H9 (cell line): Measurements from ENCODE around the gene TBL1X. TPM values are rescaled to one million over a fixed set of nuclear protein-coding genes. Genes with fewer than 3 reads are reported as not detected.

Source experiments
- DNase-seq: peaks from one replicate; pipeline ENCODE4 v3.0.0-alpha.2; 2017
- H2AFZ ChIP-seq: one replicate; pipeline ENCODE4 v1.6.1; 2013; ENCODE audit warnings: mild to moderate bottlenecking, low read length, control low read depth, moderate library complexity
- H2AK5ac ChIP-seq: 2 replicates; pipeline ENCODE4 v1.6.1; 2013; ENCODE audit warnings: low read length, control low read depth, mixed read lengths; ENCODE audit not compliant: insufficient read length
- H2BK120ac ChIP-seq: one replicate; pipeline ENCODE4 v1.6.1; 2013; ENCODE audit warnings: low read depth, mild to moderate bottlenecking, low read length, control low read depth, inconsistent platforms; ENCODE audit not compliant: poor library complexity, severe bottlenecking
- H2BK12ac ChIP-seq: 2 replicates; pipeline ENCODE4 v1.6.1; 2013; ENCODE audit warnings: low read length, control low read depth, mixed read lengths, low read depth; ENCODE audit not compliant: insufficient read length
- H2BK15ac ChIP-seq: 2 replicates; pipeline ENCODE4 v1.6.1; 2013; ENCODE audit warnings: low read depth, low read length, control low read depth
- H2BK20ac ChIP-seq: one replicate; pipeline ENCODE4 v1.6.1; 2013; ENCODE audit warnings: low read depth, mild to moderate bottlenecking, low read length, control low read depth, inconsistent platforms; ENCODE audit not compliant: poor library complexity, severe bottlenecking
- H2BK5ac ChIP-seq: 2 replicates; pipeline ENCODE4 v1.6.1; 2013; ENCODE audit warnings: low read length, control low read depth, mixed read lengths; ENCODE audit not compliant: insufficient read length
- H3K14ac ChIP-seq: 2 replicates; pipeline ENCODE4 v1.6.1; 2013; ENCODE audit warnings: low read length, control low read depth; ENCODE audit not compliant: insufficient read depth
- H3K18ac ChIP-seq: 2 replicates; pipeline ENCODE4 v1.6.1; 2013; ENCODE audit warnings: low read depth, mild to moderate bottlenecking, mixed read lengths, low read length, control low read depth; ENCODE audit not compliant: insufficient read length
- H3K23ac ChIP-seq: 2 replicates; pipeline ENCODE4 v1.6.1; 2013; ENCODE audit warnings: low read length, control low read depth, mixed read lengths, low read depth; ENCODE audit not compliant: insufficient read length
- H3K23me2 ChIP-seq: 2 replicates; pipeline ENCODE4 v1.6.1; 2013; ENCODE audit warnings: low read depth, mild to moderate bottlenecking, mixed read lengths, low read length, control low read depth; ENCODE audit not compliant: insufficient read length, poor library complexity, severe bottlenecking
- H3K27ac ChIP-seq: 2 replicates; pipeline ENCODE4 v1.5.1; 2013; ENCODE audit warnings: low read length, control low read depth, mixed read lengths, low read depth; ENCODE audit not compliant: insufficient read length
- H3K27me3 ChIP-seq: 2 replicates; pipeline ENCODE4 v1.6.1; 2013; ENCODE audit warnings: low read length, control low read depth, inconsistent platforms; ENCODE audit not compliant: insufficient read depth
- H3K4ac ChIP-seq: 2 replicates; pipeline ENCODE4 v1.6.1; 2013; ENCODE audit warnings: low read depth, mild to moderate bottlenecking, control low read depth, inconsistent platforms, low read length, moderate library complexity
- H3K4me1 ChIP-seq: 2 replicates; pipeline ENCODE4 v1.6.1; 2013; ENCODE audit warnings: low read length, control low read depth, inconsistent platforms; ENCODE audit not compliant: insufficient read depth
- H3K4me2 ChIP-seq: 2 replicates; pipeline ENCODE4 v1.6.1; 2013; ENCODE audit warnings: low read length, control low read depth, mixed read lengths; ENCODE audit not compliant: insufficient read length, insufficient read depth
- H3K56ac ChIP-seq: 2 replicates; pipeline ENCODE4 v1.6.1; 2013; ENCODE audit warnings: low read depth, mild to moderate bottlenecking, mixed read lengths, low read length, control low read depth; ENCODE audit not compliant: insufficient read length
- H3K79me1 ChIP-seq: 2 replicates; pipeline ENCODE4 v1.6.1; 2013; ENCODE audit warnings: low read depth, mild to moderate bottlenecking, moderate library complexity, low read length, control low read depth, inconsistent platforms; ENCODE audit not compliant: insufficient read depth, poor library complexity, severe bottlenecking
- H3K79me2 ChIP-seq: 2 replicates; pipeline ENCODE4 v1.6.1; 2013; ENCODE audit warnings: low read length, control low read depth, inconsistent platforms; ENCODE audit not compliant: insufficient read depth
- H3K9ac ChIP-seq: 2 replicates; pipeline ENCODE4 v1.6.1; 2013; ENCODE audit warnings: low read length, control low read depth, mixed read lengths; ENCODE audit not compliant: insufficient read length; ENCODE audit errors: extremely low read depth
- H3K9me3 ChIP-seq: one replicate; pipeline ENCODE4 v1.6.1; 2013; ENCODE audit warnings: low read depth, low read length, inconsistent platforms; ENCODE audit not compliant: control insufficient read depth
- H3T11ph ChIP-seq: one replicate; pipeline ENCODE4 v1.6.1; 2013; ENCODE audit warnings: mild to moderate bottlenecking, low read length, control low read depth, inconsistent platforms
- H4K20me1 ChIP-seq: one replicate; pipeline ENCODE4 v1.6.1; 2013; ENCODE audit not compliant: control insufficient read depth, insufficient read length, insufficient read depth
- H4K5ac ChIP-seq: 2 replicates; pipeline ENCODE4 v1.6.1; 2013; ENCODE audit warnings: low read depth, mild to moderate bottlenecking, mixed read lengths, low read length, control low read depth; ENCODE audit not compliant: insufficient read length
- H4K8ac ChIP-seq: replicated peaks from 2 replicates; pipeline ENCODE4 v1.6.1; 2013; ENCODE audit warnings: low read length, control low read depth, mixed read lengths, low read depth; ENCODE audit not compliant: insufficient read length
- H4K91ac ChIP-seq: 2 replicates; pipeline ENCODE4 v1.6.1; 2013; ENCODE audit warnings: low read depth, mild to moderate bottlenecking, moderate library complexity, mixed read lengths, low read length, control low read depth; ENCODE audit not compliant: insufficient read length
- H3K27ac Mint-ChIP-seq, 3 experiments: 2 replicates in 2 of 3; 3 replicates in 1 of 3; pipeline ENCODE4 v1.8.0; 2020 to 2021; ENCODE audit warnings: mixed read lengths in 3 of 3, mild to moderate bottlenecking in 1 of 3, moderate library complexity in 1 of 3
- H3K27me3 Mint-ChIP-seq: 2 replicates; pipeline ENCODE4 v1.8.0; 2021; ENCODE audit warnings: low read depth, mild to moderate bottlenecking, moderate library complexity, mixed read lengths
- H3K36me3 Mint-ChIP-seq, 3 experiments: 2 replicates in 2 of 3; 3 replicates in 1 of 3; pipeline ENCODE4 v1.8.0; 2020 to 2021; ENCODE audit warnings: low read depth in 3 of 3, mixed read lengths in 3 of 3; ENCODE audit not compliant: insufficient read depth in 1 of 3
- H3K4me1 Mint-ChIP-seq, 2 experiments: 2 replicates each; pipeline ENCODE4 v1.8.0; 2020; ENCODE audit warnings: mixed read lengths in 2 of 2
- H3K4me3 Mint-ChIP-seq, 2 experiments: 2 replicates in 1 of 2; 3 replicates in 1 of 2; pipeline ENCODE4 v1.8.0; 2020 to 2021; ENCODE audit warnings: mild to moderate bottlenecking in 2 of 2, mixed read lengths in 2 of 2, moderate library complexity in 1 of 2
- H3K9me3 Mint-ChIP-seq, 2 experiments: 2 replicates in 1 of 2; 3 replicates in 1 of 2; pipeline ENCODE4 v1.8.0; 2020; ENCODE audit warnings: mild to moderate bottlenecking in 2 of 2, mixed read lengths in 2 of 2, moderate library complexity in 1 of 2
- WGBS: extraction: QIAGEN DNeasy Blood & Tissue Kit; methylation state at CpG from one replicate; pipeline ENCODE4 v1.1.7; 2013; ENCODE audit warnings: missing lambda C conversion rate, low lambda C conversion rate, mixed read lengths; ENCODE audit not compliant: insufficient read length; ENCODE audit errors: extremely low coverage; 5-methylcytosine and 5-hydroxymethylcytosine counted together
- total RNA-seq: library from RNA; stranded (reverse); gene quantifications from 2 replicates; pipeline ENCODE4 v1.2.1, GENCODE V29; 2021
- TF ChIP-seq, protein P1 (sequence below): fragments of 200-600 bp; sonication (generic); conservative IDR thresholded peaks from 3 replicates; pipeline ENCODE4 v1.8.0; 2021; ENCODE audit warnings: antibody characterized with exemption, mild to moderate bottlenecking

TBL1X gene
- total RNA-seq, 1 experiment from 2014 or later: 24.1 TPM

DNA sequence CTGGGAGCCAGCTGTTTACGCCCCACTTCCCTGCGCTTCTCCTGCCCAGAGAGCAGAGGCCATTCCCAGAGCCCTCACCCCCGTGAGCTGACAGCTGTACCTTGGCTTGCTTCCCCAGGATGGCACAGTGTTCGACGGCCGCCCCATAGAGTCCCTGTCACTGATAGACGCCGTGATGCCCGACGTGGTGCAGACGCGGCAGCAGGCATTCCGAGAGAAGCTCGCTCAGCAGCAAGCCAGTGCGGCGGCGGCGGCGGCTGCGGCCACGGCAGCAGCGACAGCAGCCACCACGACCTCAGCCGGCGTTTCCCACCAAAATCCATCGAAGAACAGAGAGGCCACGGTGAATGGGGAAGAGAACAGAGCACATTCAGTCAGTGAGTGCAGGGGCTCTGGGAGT is 223.0 kb downstream of the TBL1X start:
- no peak overlapping the region for H2AFZ ChIP-seq
- H3K36me3 Mint-ChIP-seq: peaks cover 34 to 66% (median 56%) of the 10 kb centered on the region in 3 experiments
- no peak overlapping the region for H4K91ac ChIP-seq
- H2BK12ac ChIP-seq: no peak overlapping the region
- no peak overlapping the region for H3K56ac ChIP-seq
- no peak overlapping the region for H2BK5ac ChIP-seq
- no peak overlapping the region for H3K9ac ChIP-seq
- H3K4me2 ChIP-seq: no peak overlapping the region
- no peak overlapping the region for H2BK15ac ChIP-seq
- no peaks in the 10 kb centered on the region for H3K4me1 Mint-ChIP-seq
- no peak overlapping the region for H2AK5ac ChIP-seq
- H3K4me1 ChIP-seq: no peaks in the 10 kb centered on the region
- no peak overlapping the region for H2BK120ac ChIP-seq
- H4K8ac ChIP-seq: no peak overlapping the region
- no peak overlapping the region for H3K27ac Mint-ChIP-seq
- no peak for DNase-seq
- H3K27ac ChIP-seq: no peak overlapping the region
- TF ChIP-seq, protein P1, sequence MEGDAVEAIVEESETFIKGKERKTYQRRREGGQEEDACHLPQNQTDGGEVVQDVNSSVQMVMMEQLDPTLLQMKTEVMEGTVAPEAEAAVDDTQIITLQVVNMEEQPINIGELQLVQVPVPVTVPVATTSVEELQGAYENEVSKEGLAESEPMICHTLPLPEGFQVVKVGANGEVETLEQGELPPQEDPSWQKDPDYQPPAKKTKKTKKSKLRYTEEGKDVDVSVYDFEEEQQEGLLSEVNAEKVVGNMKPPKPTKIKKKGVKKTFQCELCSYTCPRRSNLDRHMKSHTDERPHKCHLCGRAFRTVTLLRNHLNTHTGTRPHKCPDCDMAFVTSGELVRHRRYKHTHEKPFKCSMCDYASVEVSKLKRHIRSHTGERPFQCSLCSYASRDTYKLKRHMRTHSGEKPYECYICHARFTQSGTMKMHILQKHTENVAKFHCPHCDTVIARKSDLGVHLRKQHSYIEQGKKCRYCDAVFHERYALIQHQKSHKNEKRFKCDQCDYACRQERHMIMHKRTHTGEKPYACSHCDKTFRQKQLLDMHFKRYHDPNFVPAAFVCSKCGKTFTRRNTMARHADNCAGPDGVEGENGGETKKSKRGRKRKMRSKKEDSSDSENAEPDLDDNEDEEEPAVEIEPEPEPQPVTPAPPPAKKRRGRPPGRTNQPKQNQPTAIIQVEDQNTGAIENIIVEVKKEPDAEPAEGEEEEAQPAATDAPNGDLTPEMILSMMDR: no peak
- H4K5ac ChIP-seq: no peak overlapping the region
- H3K18ac ChIP-seq: no peak overlapping the region
- no peaks in the 10 kb centered on the region for H3K27me3 ChIP-seq
- no peak overlapping the region for H3K23ac ChIP-seq
- no peaks in the 10 kb centered on the region for H3K79me1 ChIP-seq
- no peaks in the 10 kb centered on the region for H3K79me2 ChIP-seq
- no peaks in the 10 kb centered on the region for H3K23me2 ChIP-seq
- H4K20me1 ChIP-seq: no peaks in the 10 kb centered on the region
- no peak overlapping the region for H3T11ph ChIP-seq
- no peaks in the 10 kb centered on the region for H3K9me3 ChIP-seq
- peaks cover 0 to 58% of the 10 kb centered on the region in 2 experiments; a peak in 3 of 5 replicates for H3K9me3 Mint-ChIP-seq
- H3K4ac ChIP-seq: no peak overlapping the region
- no peak overlapping the region for H2BK20ac ChIP-seq
- H3K4me3 Mint-ChIP-seq: no peak overlapping the region
- peaks cover 5% of the 10 kb centered on the region; the same call in 1 of the 2 replicates for H3K27me3 Mint-ChIP-seq
- no peak overlapping the region for H3K14ac ChIP-seq
- WGBS: no CpG with 5 or more reads among the region's 27 CpGs
